Measurements from ENCODE around the gene MUC12. TPM values are rescaled to one million over a fixed set of nuclear protein-coding genes. Genes with fewer than 3 reads are reported as not detected.

The MUC12 gene
- total RNA-seq, 1 experiment from 2014 or later, result 0.64 TPM

- H3K79me2 ChIP-seq (ENCODE audit: insufficient read depth, low read length), result no peaks in the 10 kb centered on the region
- no peak for DNase-seq (ENCODE audit: low read depth, low spot score)
- no peaks in the 10 kb centered on the region for H3K4me1 ChIP-seq (ENCODE audit: control insufficient read depth in 1 of 2, insufficient read depth in 2 of 2, low read length in 2 of 2)
- no peak overlapping the region for H2AFZ ChIP-seq (ENCODE audit: low read depth, low read length, poor library complexity, severe bottlenecking)
- ChIA-PET CTCF (no interaction called here), POLR2A (no interaction called here), RAD21 (ENCODE audit: low non-redundant PET in 1 of 2, low total read pairs in 2 of 2, uncharacterized antibody in 2 of 2, unreplicated experiment in 2 of 2) (no interaction called here)
- peaks cover 0 to 3% of the 10 kb centered on the region in 2 experiments; a peak in 1 of 4 replicates for H3K9me3 ChIP-seq (ENCODE audit: control insufficient read depth in 1 of 2, insufficient read depth in 1 of 2, low read depth in 1 of 2, low read length in 2 of 2)
- intact Hi-C loops (cut with micrococcal nuclease), result no loop called here
- no peaks in the 10 kb centered on the region for H3K36me3 ChIP-seq (ENCODE audit: control insufficient read depth in 1 of 2, insufficient read depth in 2 of 2, low read length in 2 of 2)
- H3K4me3 ChIP-seq (replicated peaks in 1 of 2; ENCODE audit: low read depth in 1 of 2, low read length in 2 of 2), result no peak overlapping the region
- H3K9me2 ChIP-seq (ENCODE audit: insufficient read depth), result no peaks in the 10 kb centered on the region
- no peak overlapping the region for H3K9ac ChIP-seq (ENCODE audit: low read length)
- H4K20me1 ChIP-seq (ENCODE audit: insufficient read depth), result no peaks in the 10 kb centered on the region
- ATAC-seq, result no peak
- H3K27me3 ChIP-seq (ENCODE audit: insufficient read depth, low read length), result no peaks in the 10 kb centered on the region
- no TSS peak for BruUV-seq (replicated peaks)
- TF ChIP-seq SIN3A (IDR thresholded peaks at IDR 0.05; ENCODE audit: low read depth), result no peak
- no peak overlapping the region for H3K4me2 ChIP-seq (ENCODE audit: low read length)
- no peak overlapping the region for H3K27ac ChIP-seq (ENCODE audit: low read depth, low read length)
Measured at GRCh38 chr7:100943693-100944092, 25.7 kb upstream of the MUC12 start.

GRCh38 chr7:100944138-100944537 is 25.2 kb upstream of the MUC12 start:
- Histone ChIP-seq H3K27me3 (ENCODE audit: insufficient read depth, low read length) (no peaks in the 10 kb centered on the region), H3K9me3 (ENCODE audit: control insufficient read depth in 1 of 2, insufficient read depth in 1 of 2, low read depth in 1 of 2, low read length in 2 of 2) (peaks cover 0 to 3% of the 10 kb centered on the region in 2 experiments; a peak in 1 of 4 replicates), H3K4me2 (ENCODE audit: low read length) (no peak overlapping the region), H4K20me1 (ENCODE audit: insufficient read depth) (no peaks in the 10 kb centered on the region), H3K4me1 (ENCODE audit: control insufficient read depth in 1 of 2, insufficient read depth in 2 of 2, low read length in 2 of 2) (no peaks in the 10 kb centered on the region), H3K4me3 (replicated peaks in 1 of 2; ENCODE audit: low read depth in 1 of 2, low read length in 2 of 2) (no peak overlapping the region), H3K9ac (ENCODE audit: low read length) (no peak overlapping the region), H2AFZ (ENCODE audit: low read depth, low read length, poor library complexity, severe bottlenecking) (no peak overlapping the region), H3K79me2 (ENCODE audit: insufficient read depth, low read length) (no peaks in the 10 kb centered on the region), H3K9me2 (ENCODE audit: insufficient read depth) (no peaks in the 10 kb centered on the region), H3K36me3 (ENCODE audit: control insufficient read depth in 1 of 2, insufficient read depth in 2 of 2, low read length in 2 of 2) (no peaks in the 10 kb centered on the region), H3K27ac (ENCODE audit: low read depth, low read length) (no peak overlapping the region)
- intact Hi-C loops (cut with micrococcal nuclease), result no loop called here
- DNase-seq (ENCODE audit: low read depth, low spot score) (no peak), ATAC-seq (no peak)
- no TSS peak for BruUV-seq (replicated peaks)
- TF ChIP-seq, protein P1, sequence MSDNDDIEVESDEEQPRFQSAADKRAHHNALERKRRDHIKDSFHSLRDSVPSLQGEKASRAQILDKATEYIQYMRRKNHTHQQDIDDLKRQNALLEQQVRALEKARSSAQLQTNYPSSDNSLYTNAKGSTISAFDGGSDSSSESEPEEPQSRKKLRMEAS (IDR thresholded peaks at IDR 0.05), result no peak
- no peak for TF ChIP-seq EZH2phosphoT487 (IDR thresholded peaks at IDR 0.05; ENCODE audit: borderline replicate concordance)
- no peak for TF ChIP-seq SRF (IDR thresholded peaks at IDR 0.05; ENCODE audit: low read depth)
- TF ChIP-seq ZBTB33 (IDR thresholded peaks at IDR 0.05; ENCODE audit: extremely low read depth, insufficient replicate concordance, low read length), result no peak
- RAD21 ChIA-PET (ENCODE audit: low non-redundant PET in 1 of 2, low total read pairs in 2 of 2, uncharacterized antibody in 2 of 2, unreplicated experiment in 2 of 2), result no interaction called here
- POLR2A ChIA-PET, result no interaction called here
- CTCF ChIA-PET, result no interaction called here

Data from HCT116 (cell line).